ENCODE data around the gene GSTA2.
"Not testable (repeated sequence)": the region's sequence is repeated elsewhere in the genome, so short reads cannot be mapped to it uniquely, and the experiment has no call there.

The GSTA2 gene

DNA sequence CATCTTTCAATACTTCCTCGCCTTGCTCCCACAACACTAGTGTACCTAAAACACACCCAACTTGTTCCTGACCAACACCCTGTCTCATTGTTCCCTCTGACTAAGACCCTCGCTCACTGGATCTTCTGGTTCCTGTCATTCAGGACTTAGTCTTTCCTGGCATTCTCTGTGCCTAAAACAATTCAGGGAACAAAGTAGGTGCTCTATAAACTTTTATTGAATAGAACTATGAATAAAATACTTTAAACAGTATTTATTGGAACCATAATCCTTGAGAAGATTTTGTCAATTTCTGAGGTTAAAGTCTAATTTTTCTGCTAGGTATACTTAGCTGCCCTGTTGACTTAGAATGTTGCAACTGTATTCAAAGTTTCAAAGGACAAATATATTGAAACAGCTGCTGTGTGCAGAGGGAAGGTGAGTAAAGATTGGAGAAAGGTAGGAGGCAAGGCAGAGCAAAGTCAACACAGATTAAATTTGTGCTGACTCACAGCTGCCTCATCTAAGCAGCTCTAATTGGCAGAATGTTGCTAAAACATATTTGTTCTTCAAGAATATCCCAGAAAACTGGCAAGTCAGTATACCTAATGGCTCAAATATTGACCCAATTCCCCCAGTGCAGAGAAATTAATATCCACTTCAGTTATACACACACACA lies 37.6 kb downstream of the GSTA2 start:
- DNase-seq (ENCODE audit: low read depth, low spot score) = no peak

DNA sequence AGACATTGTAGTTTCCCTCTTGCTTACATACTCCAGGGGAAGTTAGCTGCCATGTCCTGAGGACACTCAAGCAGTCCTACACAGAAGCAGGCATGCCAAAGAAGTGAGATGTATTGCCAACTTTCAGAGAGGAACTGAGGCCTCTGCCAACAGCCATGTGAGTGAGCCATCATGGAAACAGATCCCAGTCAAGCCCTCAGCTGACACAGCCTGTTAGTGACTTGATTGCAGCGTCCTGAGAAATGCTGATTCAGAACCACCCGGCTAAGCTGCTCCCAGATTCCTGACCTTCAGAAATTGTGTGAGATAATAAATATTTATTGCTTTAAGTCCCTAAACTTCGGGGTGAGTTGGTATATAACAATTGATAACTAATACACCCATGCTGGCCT lies 38.1 kb downstream of the GSTA2 start:
- DNase-seq (ENCODE audit: low read depth, low spot score) = no peak

DNA sequence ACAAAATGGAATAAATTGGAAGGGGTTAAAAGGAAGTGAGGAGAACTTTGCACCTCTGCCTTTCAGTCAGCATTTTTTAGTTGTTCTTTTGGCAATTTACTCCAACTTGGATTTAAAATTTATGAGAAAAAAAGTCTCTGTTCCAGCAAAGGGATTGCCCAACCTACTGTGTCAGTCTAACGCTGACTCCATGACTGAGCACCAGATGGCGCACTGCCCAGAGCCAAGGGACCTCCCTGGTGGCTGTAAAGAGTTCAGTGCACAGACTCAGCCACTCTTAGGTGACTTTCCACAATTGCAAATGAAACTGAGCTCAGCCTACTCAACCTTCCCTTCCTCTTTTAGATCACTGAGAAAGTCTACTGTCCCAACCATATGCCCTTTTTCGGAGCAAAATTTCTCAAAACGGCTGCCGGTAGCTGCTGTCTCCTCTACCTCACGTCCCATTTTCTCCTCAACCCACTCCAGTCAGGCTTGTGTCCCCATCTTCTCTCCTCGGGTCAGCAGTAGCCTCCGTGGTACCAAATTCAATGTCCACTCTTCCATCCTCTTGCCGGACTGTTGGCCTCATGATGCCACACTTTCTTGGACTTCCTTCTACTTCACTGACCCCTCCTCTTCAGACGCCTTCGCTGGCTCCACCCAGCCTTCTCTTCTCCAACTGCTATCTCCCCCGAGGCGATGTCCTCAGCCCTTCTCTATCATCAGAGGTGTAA lies 38.7 kb downstream of the GSTA2 start:
- peak; percentile 2 for DNase-seq (ENCODE audit: low read depth, low spot score)

DNA sequence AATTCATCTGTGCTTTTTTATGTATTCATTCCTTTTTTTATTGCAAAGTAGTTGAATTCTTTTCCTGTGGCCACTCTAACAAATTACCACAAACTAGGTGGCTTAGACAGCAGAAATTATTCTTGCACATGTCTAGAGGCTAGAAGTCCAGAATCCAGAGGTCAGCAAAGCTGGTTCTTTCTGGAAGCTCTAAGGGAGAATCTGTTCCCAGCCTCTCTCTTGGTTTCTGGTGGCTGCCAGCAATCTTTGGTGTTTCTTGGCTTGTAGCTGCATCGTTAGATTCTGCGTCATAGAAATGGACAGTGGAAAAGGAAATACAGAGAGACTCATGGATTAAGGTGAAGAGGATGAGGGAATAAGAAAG lies 39.3 kb downstream of the GSTA2 start:
- no peak for DNase-seq (ENCODE audit: low read depth, low spot score)

DNA sequence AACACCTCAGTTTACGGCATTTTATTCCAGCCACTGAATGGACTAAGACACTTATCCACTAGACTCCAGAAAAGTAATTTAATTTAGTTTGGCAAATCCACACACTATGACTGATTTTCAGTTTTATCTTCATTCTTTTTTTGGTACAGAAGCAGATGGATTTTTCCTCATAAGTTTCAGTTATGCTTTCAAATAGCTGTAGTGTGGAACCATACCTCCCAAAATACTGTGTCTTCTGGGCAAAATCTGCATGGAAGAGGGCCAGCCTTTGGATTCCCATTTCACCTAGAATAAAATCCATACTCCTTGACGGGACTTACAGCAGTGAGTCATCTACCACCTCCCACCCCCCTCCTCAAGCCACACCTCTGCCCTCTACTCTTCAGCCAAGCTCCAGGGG lies 43.0 kb downstream of the GSTA2 start:
- no peak for DNase-seq (ENCODE audit: low read depth, low spot score)

DNA sequence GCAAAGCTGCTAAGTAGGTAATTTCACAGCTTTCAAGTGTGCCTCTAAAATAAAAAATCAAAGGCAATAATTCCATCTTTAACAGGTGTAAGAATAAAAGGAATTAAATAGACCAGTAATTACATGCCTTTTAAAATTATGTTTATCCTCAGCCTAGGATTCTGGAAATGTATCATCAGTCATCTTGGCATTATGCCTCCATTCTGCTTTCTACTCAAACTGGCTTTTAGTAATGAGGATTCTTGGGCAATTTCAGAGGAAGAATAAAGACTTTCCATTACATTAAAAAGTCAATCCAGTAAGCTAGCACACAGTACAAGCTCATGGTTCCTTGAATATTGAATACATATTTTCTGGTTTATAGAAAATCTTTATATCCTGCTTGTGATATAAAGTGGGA lies 44.7 kb downstream of the GSTA2 start:
- no peak for DNase-seq (ENCODE audit: low read depth, low spot score)

DNA sequence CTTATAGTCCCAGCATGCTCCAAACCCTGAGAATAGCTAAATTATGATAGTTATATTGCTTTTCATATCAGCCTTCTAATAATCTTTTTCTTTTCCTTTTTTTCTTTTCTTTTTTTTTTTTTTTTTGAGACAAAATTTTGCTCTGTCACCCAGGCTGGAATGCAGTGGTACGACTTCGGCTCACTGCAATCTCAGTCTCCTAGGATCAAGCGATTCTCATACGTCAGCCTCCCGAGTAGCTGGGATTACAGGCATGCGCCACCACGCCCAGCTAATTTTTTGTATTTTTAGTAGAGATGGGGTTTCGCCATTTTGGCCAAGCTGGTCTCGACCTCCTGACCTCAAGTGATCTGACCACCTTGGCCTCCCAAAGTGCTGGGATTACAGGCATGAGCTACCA lies 48.5 kb downstream of the GSTA2 start:
- DNase-seq (ENCODE audit: low read depth, low spot score) = not testable (repeated sequence)

DNA sequence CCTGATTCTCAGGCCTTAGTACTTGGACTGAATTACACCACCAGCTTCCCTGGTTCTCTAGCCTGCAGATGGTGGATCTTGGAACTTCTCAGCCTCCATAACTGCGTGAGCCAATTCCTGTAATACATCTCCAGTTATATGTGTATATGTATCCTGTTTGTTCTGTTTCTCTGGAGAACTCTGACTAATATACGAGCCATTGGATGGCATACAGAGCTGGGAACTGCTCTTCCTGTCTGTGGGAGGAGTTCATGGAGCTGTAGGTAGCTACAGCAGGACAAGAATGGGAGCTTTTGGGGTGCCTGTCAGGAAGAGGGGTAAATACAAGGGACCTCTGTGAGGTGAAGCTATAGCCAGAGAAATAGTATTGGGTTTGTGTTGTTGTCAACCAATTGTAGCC lies 51.1 kb downstream of the GSTA2 start:
- DNase-seq (ENCODE audit: low read depth, low spot score) = no peak

DNA sequence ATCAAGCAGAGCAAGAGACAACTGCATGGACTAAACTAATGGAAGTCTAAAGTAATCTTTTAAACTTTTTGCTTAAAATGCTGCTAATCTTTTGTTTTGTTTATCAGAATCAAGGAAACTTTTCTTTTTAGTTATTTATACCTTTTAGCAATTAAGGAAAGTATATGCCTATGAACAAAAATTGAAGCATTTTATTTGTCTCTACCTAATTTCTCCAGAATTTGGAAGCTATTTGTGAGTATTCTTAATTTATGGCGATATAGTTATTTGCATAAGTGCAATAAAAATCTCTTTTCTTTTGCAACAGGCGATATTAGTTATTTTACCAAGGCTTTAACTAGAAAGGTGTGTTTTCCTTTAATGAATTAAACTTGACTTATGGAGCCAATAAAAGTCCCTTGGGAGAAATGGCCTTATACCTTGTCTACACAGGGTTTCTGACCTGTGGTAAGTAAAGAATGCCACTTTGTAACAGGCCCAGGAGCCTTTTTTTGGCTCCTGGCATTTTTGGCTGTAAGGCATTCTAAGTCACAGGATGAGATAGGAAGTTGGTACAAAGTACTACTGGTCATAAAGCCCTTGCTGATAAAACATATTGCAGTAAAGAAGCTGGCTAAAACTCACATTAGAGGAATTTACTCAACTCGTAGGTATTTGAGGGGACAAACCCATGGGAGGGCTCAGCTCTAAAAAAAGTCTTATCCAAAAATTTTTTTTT lies 55.2 kb downstream of the GSTA2 start:
- DNase-seq (ENCODE audit: low read depth, low spot score) = no peak

DNA sequence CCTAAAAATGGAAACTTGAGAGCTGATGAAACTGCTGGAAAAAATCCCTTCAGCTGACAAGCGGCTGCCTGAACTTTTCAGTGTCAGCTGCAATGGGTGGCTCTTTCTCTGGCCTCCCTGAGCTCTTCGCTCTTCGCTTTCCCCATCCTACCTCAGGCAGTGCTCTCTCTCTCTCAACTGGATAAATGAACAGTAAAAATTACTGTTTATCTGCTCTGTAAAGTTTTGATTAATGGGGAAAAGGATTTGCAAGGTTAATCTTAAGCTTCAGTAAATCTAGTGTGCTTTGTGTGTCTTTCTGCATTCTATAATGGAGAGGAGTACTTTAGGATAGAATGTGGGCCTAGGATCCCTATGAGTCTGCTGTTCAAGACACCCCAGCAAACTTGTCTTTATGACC lies 57.3 kb downstream of the GSTA2 start:
- no peak for DNase-seq (ENCODE audit: low read depth, low spot score)

DNA sequence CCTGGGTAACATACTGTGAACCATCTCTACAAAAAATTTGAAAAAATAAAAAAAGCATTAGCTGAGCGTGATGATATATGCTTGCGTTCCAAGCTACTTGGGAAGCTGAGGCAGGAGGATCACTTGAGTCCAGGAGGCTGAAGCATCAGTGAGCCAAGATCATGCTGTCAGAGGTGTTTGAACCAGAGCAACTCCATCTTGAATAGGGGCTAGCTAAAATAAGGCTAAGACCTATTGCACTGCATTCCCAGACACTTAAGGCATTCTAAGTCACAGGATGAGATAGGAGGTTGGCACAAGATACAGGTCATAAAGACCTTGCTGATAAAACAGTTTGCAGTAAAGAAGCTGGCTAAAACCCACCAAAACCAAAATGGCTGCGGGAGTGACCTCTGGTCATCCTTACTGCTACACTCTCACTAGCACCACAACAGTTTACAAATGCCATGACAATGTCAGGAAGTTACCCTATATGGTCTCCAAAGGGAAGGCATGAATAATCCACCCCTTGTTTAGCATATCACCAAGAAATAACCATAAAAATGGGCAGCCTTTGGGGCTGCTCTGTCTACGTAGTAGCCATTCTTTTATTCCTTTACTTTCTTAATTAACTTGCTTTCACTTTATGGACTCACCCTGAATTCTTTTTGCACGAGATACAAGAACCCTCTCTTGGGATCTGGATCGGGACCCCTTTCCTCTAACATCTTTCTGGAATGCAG lies 58.3 kb downstream of the GSTA2 start:
- DNase-seq (ENCODE audit: low read depth, low spot score) = not testable (repeated sequence)

DNA sequence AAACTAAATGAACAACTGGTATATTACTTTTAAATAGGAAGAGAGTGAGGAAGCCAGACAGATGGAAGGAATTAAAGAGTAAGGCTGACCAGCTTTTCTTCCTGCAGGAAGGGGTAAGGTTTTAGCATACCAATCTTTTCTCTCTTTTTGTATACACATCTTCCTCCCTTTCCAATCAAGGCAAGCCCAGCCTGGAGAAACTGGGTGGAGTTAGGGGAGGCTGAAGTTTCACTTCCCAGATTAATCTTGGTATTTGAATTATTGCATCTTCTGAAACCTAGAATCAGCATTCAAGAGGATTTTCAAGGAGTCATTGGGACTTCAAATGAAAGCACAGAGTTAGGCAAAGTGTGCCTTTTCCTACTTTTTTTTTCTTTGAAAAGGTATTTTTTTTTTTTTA lies 59.2 kb downstream of the GSTA2 start:
- DNase-seq (ENCODE audit: low read depth, low spot score) = no peak
